SK-N-MC (cell line): ENCODE measurements around the gene C12orf56.

Experiments
- EZH2 ChIP-seq: fragments of 200-600 bp; sonication (generic); IDR thresholded peaks from one replicate; pipeline ENCODE4 v1.6.1; 2017; ENCODE audit warnings: antibody characterized with exemption
- POLR2AphosphoS5 ChIP-seq: IDR thresholded peaks from 2 replicates; pipeline ENCODE4 v1.6.1; 2012; ENCODE audit warnings: mild to moderate bottlenecking, low read depth, low read length, borderline replicate concordance

GRCh38 chr12:64400041-64400440 lies 9.5 kb upstream of the C12orf56 start:
- TF ChIP-seq EZH2 = no peak
- TF ChIP-seq POLR2AphosphoS5 = no peak
